Raji (cell line): ENCODE data around the gene FAM76A.
A peak's percentile ranks its signal among the peaks of the same experiment; 100 is the strongest.

Source experiments
- POLR2A ChIP-seq: IDR thresholded peaks from 2 replicates; pipeline ENCODE4 v1.6.1; 2011; ENCODE audit warnings: low read depth, low read length, control low read depth; ENCODE audit not compliant: insufficient read depth

The FAM76A gene

DNA sequence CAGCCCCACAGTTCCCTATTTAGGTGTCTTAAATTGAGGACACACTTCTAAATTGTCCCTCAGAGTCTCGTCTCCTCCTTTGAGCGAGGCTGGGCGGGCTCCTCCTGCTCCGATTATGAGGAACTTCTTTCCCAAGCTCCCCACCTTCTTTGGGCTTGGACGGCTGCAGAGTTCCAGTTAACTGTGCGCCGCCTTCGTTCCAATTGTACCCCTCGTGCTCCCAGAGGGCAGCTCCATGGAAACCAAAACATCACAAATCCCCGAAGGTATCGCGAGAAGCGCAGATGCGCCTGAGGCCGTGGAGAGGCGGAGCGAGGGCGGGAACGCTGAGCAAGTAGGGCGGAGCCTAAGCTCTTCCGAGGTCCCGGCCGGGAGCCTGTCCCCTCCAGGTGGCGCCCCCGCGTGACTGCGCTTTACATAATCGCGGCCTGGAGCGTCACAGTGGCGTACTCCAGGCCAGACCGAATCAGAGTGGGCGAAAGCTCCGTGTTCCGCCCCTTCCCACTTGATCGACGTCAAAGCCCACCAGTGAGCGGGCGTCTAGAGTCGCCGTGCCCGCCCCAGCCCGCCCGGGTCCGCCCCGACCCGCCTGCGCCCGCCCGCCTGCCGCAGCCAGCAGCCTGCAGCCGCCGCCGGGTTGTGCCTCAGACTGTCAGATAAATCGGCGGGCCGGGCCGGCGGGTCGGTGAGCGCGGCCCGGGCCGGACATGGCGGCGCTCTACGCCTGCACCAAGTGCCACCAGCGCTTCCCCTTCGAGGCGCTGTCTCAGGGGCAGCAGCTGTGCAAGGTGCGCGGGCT is at the start of gene FAM76A:
Gene FAM76A (plus strand): TSS at position 588 of the 799 bp plus-strand sequence. CDS start 120 bp downstream, at position 708.
- peak; percentile 82 for TF ChIP-seq POLR2A

- TF ChIP-seq POLR2A: no peak
Observed at GRCh38 chr1:27676410-27676809, 49.4 kb upstream of the FAM76A start.

DNA sequence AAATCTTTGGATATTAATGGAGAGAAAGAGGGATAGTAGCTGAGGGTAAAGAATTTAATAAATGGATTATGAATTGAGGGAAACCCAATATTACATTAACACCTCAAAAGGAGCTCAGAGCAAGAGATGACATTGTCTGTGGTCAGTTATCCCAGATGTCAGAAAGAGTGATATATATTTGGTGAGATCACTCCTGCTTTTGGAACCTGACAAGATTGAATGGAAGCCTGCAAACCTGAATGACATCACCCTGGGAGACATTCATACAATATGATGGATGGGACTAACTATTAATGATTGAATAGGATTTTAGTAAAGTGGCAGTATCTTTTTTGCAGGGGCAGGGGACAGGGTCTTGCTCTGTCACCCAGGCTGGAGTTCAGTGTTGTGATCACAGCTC is 47.0 kb upstream of the FAM76A start:
- no peak for TF ChIP-seq POLR2A

DNA sequence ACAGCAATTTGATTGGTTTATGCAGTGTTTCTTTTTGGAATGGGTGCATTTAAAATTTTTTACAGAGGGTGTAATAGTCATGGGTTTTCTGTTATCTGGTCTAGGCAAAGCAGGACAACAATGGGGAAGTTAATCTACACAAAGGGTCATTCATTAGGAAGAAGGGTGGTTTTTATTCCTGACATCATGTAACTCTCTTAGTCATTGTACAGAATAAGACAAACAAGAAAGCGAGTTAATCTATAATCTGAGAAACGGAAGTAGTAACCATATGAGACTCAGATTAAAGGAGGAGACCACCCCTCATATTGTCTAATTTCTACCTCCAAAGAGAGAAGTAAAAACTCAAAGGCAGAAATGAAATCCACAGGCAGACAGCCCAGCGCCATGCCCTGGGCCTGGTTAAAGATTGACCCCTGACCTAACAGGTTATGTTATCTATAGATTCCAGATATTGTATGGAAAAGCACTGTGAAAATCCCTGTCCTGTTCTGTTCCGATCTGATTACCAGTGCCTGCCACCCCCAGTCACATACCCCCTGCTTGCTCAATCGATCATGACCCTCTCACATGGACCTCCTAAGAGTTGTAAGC is 43.3 kb upstream of the FAM76A start:
- TF ChIP-seq POLR2A: no peak

DNA sequence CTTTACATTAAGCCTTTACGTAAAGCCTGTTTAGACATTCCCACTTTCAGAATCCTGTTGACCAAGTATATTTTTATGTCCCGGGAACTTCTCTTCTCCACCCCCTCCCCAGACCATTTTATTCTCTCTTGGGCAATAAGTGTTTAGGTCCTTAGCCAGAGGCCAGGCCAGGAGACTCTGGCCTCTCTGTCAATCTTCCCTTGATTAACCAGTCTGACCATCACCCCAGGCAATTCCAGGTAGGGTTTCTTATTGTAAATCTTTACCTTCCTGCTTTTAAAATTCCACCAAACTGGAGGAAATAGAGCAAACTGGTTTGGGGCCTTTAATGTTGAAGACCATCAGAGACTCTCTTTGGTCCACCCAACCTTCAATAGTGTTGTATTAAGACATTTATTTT is 41.6 kb upstream of the FAM76A start:
- no peak for TF ChIP-seq POLR2A

DNA sequence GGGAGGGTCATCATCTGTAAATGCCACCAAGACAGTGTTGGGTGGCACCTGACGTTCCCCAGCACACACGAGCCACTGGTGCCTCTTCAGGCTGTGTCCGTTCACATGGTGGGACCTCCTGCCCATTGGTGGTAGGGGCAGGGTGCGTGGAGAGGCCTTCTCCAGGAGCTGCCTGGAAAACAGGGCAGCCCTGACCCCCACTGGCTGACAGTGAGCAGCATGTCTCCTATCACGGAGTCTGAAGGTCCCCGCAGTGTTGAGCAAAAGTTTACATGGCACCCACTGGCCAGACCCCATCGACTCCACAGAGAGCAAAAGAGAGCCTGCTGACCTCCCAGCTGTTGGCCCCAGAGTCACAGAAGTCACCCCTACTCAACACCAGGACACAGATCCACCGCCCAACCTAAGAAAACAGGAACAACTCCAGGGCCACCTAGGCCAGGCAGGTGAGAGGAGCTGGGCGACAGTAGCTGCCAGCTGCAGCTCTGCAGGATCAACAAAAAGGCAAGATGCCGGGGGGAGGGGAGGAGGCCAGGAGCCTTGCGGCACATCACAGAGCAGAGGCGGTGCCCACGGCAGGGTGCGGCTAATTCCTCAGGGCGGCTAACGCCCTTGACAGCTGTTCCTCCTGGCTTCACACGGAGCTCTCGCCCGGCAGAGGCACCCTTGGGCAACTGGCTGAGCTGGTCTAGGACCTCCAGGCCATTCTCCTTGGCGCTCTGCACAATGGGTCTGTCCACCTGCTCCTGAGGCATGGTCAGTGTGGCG is 39.4 kb upstream of the FAM76A start:
- no peak for TF ChIP-seq POLR2A

DNA sequence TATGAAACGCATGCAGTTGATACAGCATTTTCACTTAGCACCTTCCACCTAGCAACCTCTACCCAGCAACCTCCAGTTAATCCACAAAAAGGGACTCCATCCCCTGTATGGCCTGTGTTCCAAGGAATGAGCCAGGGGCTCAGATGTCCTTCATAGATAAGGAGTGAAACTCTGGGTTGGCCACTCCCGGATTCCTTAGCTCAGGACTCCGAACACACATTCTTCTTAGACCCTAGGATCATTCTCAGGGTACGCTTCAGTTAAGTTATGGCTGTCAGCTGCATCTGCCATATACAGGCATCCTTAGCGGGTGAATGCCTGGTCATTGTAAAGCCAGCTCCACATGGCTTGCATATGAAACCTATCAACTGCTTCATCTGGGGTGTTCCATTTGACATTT is 37.9 kb upstream of the FAM76A start:
- TF ChIP-seq POLR2A: no peak

GRCh38 chr1:27689423-27690173 is 36.2 kb upstream of the FAM76A start:
- no peak for TF ChIP-seq POLR2A

- no peak for TF ChIP-seq POLR2A
Observed at GRCh38 chr1:27690183-27690582, 35.6 kb upstream of the FAM76A start.

- no peak for TF ChIP-seq POLR2A
Observed at GRCh38 chr1:27704958-27705357, 20.8 kb upstream of the FAM76A start.

- no peak for TF ChIP-seq POLR2A
Observed at GRCh38 chr1:27705545-27705944, 20.2 kb upstream of the FAM76A start.

DNA sequence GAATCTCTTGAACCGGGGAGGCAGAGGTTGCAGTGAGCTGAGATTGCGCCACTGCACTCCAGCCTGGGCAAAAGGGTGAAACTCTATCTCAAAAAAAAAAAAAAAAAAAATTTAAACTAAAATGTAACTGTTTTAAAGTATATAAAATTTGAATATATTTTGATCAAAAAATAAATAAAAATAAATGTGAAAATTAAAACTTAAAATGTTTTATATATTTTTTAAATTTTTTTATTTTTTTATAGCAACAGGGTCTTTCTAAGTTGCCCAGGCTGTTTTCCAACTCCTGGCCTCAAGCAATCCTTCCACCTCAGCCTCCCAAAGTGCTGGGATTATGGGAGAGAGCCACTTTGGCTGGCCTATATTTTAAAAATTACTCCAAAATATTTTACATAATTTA is 15.2 kb upstream of the FAM76A start:
- no peak for TF ChIP-seq POLR2A

DNA sequence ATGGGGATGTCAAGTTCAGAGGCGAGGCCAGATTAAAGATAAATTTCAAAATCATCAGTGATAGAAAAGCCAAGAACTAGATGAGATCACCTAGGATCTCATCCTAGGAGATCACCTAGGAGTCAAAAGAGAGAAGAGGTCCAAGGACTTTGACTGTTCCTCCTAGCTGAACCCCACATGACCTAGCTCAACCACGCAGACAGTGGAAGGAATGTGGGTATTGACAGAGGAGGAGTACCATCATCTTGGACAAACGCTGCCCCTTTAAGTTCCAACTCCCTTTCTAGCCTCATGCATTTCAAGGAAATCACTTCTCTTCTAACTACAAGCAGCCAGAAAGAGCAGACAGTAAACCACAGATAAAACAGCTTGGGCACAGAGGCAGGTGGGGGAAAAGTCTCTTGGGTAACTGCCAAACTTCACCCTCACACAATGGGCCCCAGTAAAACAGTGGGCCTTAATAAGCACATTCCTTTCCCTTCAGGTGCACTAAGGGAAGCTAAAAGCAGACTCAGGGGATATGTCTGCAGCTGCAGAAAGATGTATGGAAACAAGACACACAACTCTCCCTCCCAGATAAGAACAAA is 12.5 kb upstream of the FAM76A start:
- no peak for TF ChIP-seq POLR2A

DNA sequence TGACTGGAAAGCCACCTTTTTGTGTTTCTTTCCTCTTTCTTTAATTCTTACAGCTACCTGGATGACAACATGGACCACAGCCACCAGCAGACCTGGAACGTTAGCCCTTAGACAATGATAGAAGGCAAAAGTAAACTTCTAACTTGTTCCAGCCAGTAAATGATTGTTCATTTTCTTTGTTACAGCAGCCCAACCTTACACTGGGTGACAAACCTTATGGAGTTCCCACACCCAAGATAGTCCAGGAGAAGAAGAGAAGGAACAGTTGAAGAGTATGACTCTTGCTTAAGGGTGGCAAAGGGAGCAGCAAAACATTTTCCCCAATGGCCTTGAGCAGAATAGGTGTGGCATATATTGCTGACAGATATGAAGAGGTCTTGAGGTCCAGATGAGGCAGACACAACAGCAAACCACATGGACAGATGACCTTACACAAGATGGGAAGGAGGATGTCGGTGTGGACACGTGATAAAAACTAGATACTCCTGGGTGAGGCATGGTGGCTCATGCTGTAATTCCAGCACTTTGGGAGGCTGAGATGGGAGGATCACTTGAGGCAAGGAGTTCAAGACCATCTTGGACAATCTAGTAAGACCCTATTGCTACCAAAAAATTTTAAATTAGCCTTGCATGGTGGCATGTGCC is 11.8 kb upstream of the FAM76A start:
- TF ChIP-seq POLR2A: no peak
